Measurements from ENCODE around the gene CFAP119.

The CFAP119 gene

GRCh38 chr16:30757316-30757715 is 4.5 kb downstream of the CFAP119 start:
- no peaks in the 10 kb centered on the region for H3K27me3 ChIP-seq (ENCODE audit: insufficient read depth, poor library complexity, severe bottlenecking)
- peak overlapping the region; percentile 36 for H3K27ac ChIP-seq (replicated peaks)
- DNase-seq (ENCODE audit: low read depth in 1 of 2, low spot score in 1 of 2): no peak
- H3K4me3 ChIP-seq (replicated peaks; ENCODE audit: insufficient read depth, low read length): no peak overlapping the region
- TF ChIP-seq CTCF (IDR thresholded peaks at IDR 0.05; ENCODE audit: insufficient read depth, low read length) (no peak), POLR2AphosphoS5 (IDR thresholded peaks at IDR 0.05; ENCODE audit: low read depth) (no peak; the same call in 1 of the 2 replicates), SPI1 (IDR thresholded peaks at IDR 0.05; ENCODE audit: borderline replicate concordance, low read depth) (no peak), GABPA (IDR thresholded peaks at IDR 0.05; ENCODE audit: low read depth) (no peak), REST (IDR thresholded peaks at IDR 0.05; ENCODE audit: insufficient replicate concordance, low read depth) (no peak)

- no peak overlapping the region for H3K4me3 ChIP-seq (replicated peaks; ENCODE audit: insufficient read depth, low read length)
- TF ChIP-seq REST (IDR thresholded peaks at IDR 0.05; ENCODE audit: insufficient replicate concordance, low read depth) (no peak), SPI1 (IDR thresholded peaks at IDR 0.05; ENCODE audit: borderline replicate concordance, low read depth) (no peak), POLR2AphosphoS5 (IDR thresholded peaks at IDR 0.05; ENCODE audit: low read depth) (no peak), GABPA (IDR thresholded peaks at IDR 0.05; ENCODE audit: low read depth) (no peak), CTCF (IDR thresholded peaks at IDR 0.05; ENCODE audit: insufficient read depth, low read length) (no peak)
- DNase-seq (ENCODE audit: low read depth in 1 of 2, low spot score in 1 of 2): no peak
- H3K27me3 ChIP-seq (ENCODE audit: insufficient read depth, poor library complexity, severe bottlenecking): no peaks in the 10 kb centered on the region
- no peak overlapping the region for H3K27ac ChIP-seq (replicated peaks)
Observed at GRCh38 chr16:30756781-30757100, 5.1 kb downstream of the CFAP119 start.

GRCh38 chr16:30755955-30756780 is 5.7 kb downstream of the CFAP119 start:
- Histone ChIP-seq H3K4me3 (replicated peaks; ENCODE audit: insufficient read depth, low read length) (no peak overlapping the region), H3K27me3 (ENCODE audit: insufficient read depth, poor library complexity, severe bottlenecking) (no peaks in the 10 kb centered on the region), H3K27ac (replicated peaks) (no peak overlapping the region)
- no peak for DNase-seq (ENCODE audit: low read depth in 1 of 2, low spot score in 1 of 2)
- TF ChIP-seq POLR2AphosphoS5 (IDR thresholded peaks at IDR 0.05; ENCODE audit: low read depth): no peak; the same call in 1 of the 2 replicates
- no peak for TF ChIP-seq SPI1 (IDR thresholded peaks at IDR 0.05; ENCODE audit: borderline replicate concordance, low read depth)
- no peak for TF ChIP-seq CTCF (IDR thresholded peaks at IDR 0.05; ENCODE audit: insufficient read depth, low read length)
- no peak for TF ChIP-seq REST (IDR thresholded peaks at IDR 0.05; ENCODE audit: insufficient replicate concordance, low read depth)
- TF ChIP-seq GABPA (IDR thresholded peaks at IDR 0.05; ENCODE audit: low read depth): no peak

All from HL-60 (cell line).